HepG2 (cell line): Measurements from ENCODE around the gene PRPSAP1. TPM values are rescaled to one million over a fixed set of nuclear protein-coding genes. Genes with fewer than 3 reads are reported as not detected.

Experiments used
- CSRNP2 ChIP-seq: sonication (generic); formaldehyde crosslinking; conservative IDR thresholded peaks from 2 replicates; pipeline ENCODE4 v1.8.0; 2022; ENCODE audit warnings: low read depth, missing genetic modification reagents
- E2F2 ChIP-seq: sonication (generic); formaldehyde crosslinking; IDR thresholded peaks from 2 replicates; pipeline ENCODE4 v1.4.0; 2020; ENCODE audit warnings: missing genetic modification reagents, borderline replicate concordance
- EZH2 ChIP-seq: conservative IDR thresholded peaks from 2 replicates; pipeline ENCODE4 v1.6.1; 2012; ENCODE audit warnings: mild to moderate bottlenecking, low read depth, low read length, moderate library complexity
- HOXA9 ChIP-seq: sonication (generic); formaldehyde crosslinking; IDR thresholded peaks from 2 replicates; pipeline ENCODE4 v1.8.1; 2022; ENCODE audit warnings: missing genetic modification reagents, mild to moderate bottlenecking, moderate library complexity, borderline replicate concordance
- LBX2 ChIP-seq: sonication (generic); formaldehyde crosslinking; IDR thresholded peaks from 2 replicates; pipeline ENCODE4 v1.5.0; 2020; ENCODE audit warnings: missing genetic modification reagents, mild to moderate bottlenecking, borderline replicate concordance
- SMAD9 ChIP-seq: sonication (generic); formaldehyde crosslinking; IDR thresholded peaks from 2 replicates; pipeline ENCODE4 v1.5.1; 2020; ENCODE audit warnings: mild to moderate bottlenecking, missing genetic modification reagents
- SNAI1 ChIP-seq: sonication (generic); formaldehyde crosslinking; IDR thresholded peaks from 2 replicates; pipeline ENCODE4 v1.5.0; 2020; ENCODE audit warnings: mild to moderate bottlenecking, missing genetic modification reagents, borderline replicate concordance
- SP1 ChIP-seq, 2 experiments: fragments of 450-650 bp in 1 of 2; sonication (generic) in 1 of 2; formaldehyde crosslinking in 1 of 2; IDR thresholded peaks; 2 replicates each; pipeline versions ENCODE4 v1.4.0 to v1.6.1; 2016 to 2020; ENCODE audit warnings: missing genetic modification reagents in 1 of 2
- TFDP2 ChIP-seq: sonication (generic); formaldehyde crosslinking; IDR thresholded peaks from 2 replicates; pipeline ENCODE4 v1.4.0; 2020; ENCODE audit warnings: missing genetic modification reagents
- ZBED4 ChIP-seq: sonication (generic); formaldehyde crosslinking; IDR thresholded peaks from 2 replicates; pipeline ENCODE4 v1.4.0; 2020; ENCODE audit warnings: missing genetic modification reagents, borderline replicate concordance
- ZNF414 ChIP-seq: sonication (generic); formaldehyde crosslinking; IDR thresholded peaks from 2 replicates; pipeline ENCODE4 v1.5.0; 2020; ENCODE audit warnings: missing genetic modification reagents
- ZSCAN9 ChIP-seq: IDR thresholded peaks from 2 replicates; pipeline ENCODE4 v1.6.1; 2016; ENCODE audit warnings: borderline replicate concordance
- ZUFSP ChIP-seq: sonication (generic); formaldehyde crosslinking; IDR thresholded peaks from 2 replicates; pipeline ENCODE4 v1.9.0; 2021; ENCODE audit warnings: missing genetic modification reagents, mild to moderate bottlenecking, borderline replicate concordance
- polyA plus RNA-seq, 8 experiments: library from polyadenylated mRNA; depleted of rRNA in 3 of 8; stranded (reverse) in 7 of 8; unstranded in 1 of 8; fragments of >200 nt; fragmentation: Illumina TruSeq in 4 of 8; extraction: Trizol in 4 of 8; gene quantifications; 2 replicates each; pipeline versions ENCODE4 v1.2.1 to v1.2.3, GENCODE V29; 2011 to 2016; ENCODE audit warnings: low read depth in 4 of 8, missing spikeins in 1 of 8, mixed read lengths in 1 of 8; ENCODE audit not compliant: insufficient read depth in 1 of 8
- total RNA-seq, 5 experiments: library from RNA; depleted of rRNA; stranded (reverse); fragments of >200 nt; fragmentation: Illumina TruSeq; extraction: Trizol; gene quantifications; 2 replicates each; pipeline ENCODE4 v1.2.3, GENCODE V29; 2016; ENCODE audit warnings: low read depth in 1 of 5

The PRPSAP1 gene
- total and polyA plus RNA-seq, 2 of the 13 experiments (the other 11 are each of a cell fraction or from before 2014, with no cell fraction given), result 91.1 to 314 TPM

GRCh38 chr17:76384222-76384986, 30.7 kb upstream of the PRPSAP1 start, which contains the start of gene SPHK1 (continued):
- no peak for TF ChIP-seq SMAD9 (CRISPR knock-in tag)
- peak; percentile 66; the same call in 1 of the 2 replicates for TF ChIP-seq SNAI1
- TF ChIP-seq TFDP2 (CRISPR knock-in tag), result peak; percentile 65; the same call in 1 of the 2 replicates
- peak; percentile 21; the same call in 1 of the 2 replicates for TF ChIP-seq ZBED4
- TF ChIP-seq CSRNP2 (CRISPR knock-in tag), result peak; percentile 69; the same call in 1 of the 2 replicates
- no peak for TF ChIP-seq ZUFSP
- TF ChIP-seq E2F2 (CRISPR knock-in tag), result no peak
- no peak; the same call in 1 of the 2 replicates for TF ChIP-seq ZNF414 (CRISPR knock-in tag)
- no peak for TF ChIP-seq EZH2
- TF ChIP-seq LBX2 (CRISPR knock-in tag), result peak; percentile 58; the same call in 1 of the 2 replicates
- TF ChIP-seq SP1 (IDR thresholded peaks at IDR 0.05), result no peak
- peak; percentile 49 for TF ChIP-seq SP1 (CRISPR knock-in tag; IDR thresholded peaks at IDR 0.05)
- 0 out of 2 replicates have a peak, but pooled peaks have one; percentile 73 for TF ChIP-seq HOXA9 (CRISPR knock-in tag)
- no peak for TF ChIP-seq ZSCAN9 (CRISPR knock-in tag)
